NT2/D1 (cell line): Measurements from ENCODE around the gene REM1.
"Not testable (repeated sequence)": the region's sequence is repeated elsewhere in the genome, so short reads cannot be mapped to it uniquely, and the experiment has no call there.

ENCODE experiments used
- DNase-seq: peaks from one replicate; pipeline ENCODE4 v3.0.0-alpha.2; 2011; ENCODE audit warnings: low read depth, low spot score
- H3K27me3 ChIP-seq: 2 replicates; pipeline ENCODE4 v1.6.0; 2011; ENCODE audit warnings: mild to moderate bottlenecking; ENCODE audit not compliant: insufficient read length, insufficient read depth
- H3K36me3 ChIP-seq: 2 replicates; pipeline ENCODE4 v1.6.1; 2011; ENCODE audit warnings: mild to moderate bottlenecking, low read length, mixed read lengths; ENCODE audit not compliant: insufficient read depth, insufficient read length
- H3K4me1 ChIP-seq: 2 replicates; pipeline ENCODE4 v1.5.1; 2011; ENCODE audit not compliant: insufficient read depth, insufficient read length
- H3K4me3 ChIP-seq: 2 replicates; pipeline ENCODE4 v1.5.1; 2011; ENCODE audit warnings: low read depth; ENCODE audit not compliant: insufficient read length
- H3K9ac ChIP-seq: 2 replicates; pipeline ENCODE4 v1.6.0; 2011; ENCODE audit warnings: low read depth; ENCODE audit not compliant: insufficient read length
- H3K9me3 ChIP-seq: 2 replicates; pipeline ENCODE4 v1.5.1; 2011; ENCODE audit warnings: mild to moderate bottlenecking, low read length; ENCODE audit not compliant: insufficient read depth
- SUZ12 ChIP-seq: IDR thresholded peaks from 2 replicates; pipeline ENCODE4 v1.6.1; 2011; ENCODE audit not compliant: insufficient read length, insufficient read depth; ENCODE audit errors: extremely low read depth
- YY1 ChIP-seq: IDR thresholded peaks from 2 replicates; pipeline ENCODE4 v1.6.1; 2011; ENCODE audit not compliant: insufficient read length, insufficient read depth
- ZNF274 ChIP-seq: IDR thresholded peaks from 2 replicates; pipeline ENCODE4 v1.6.1; 2011; ENCODE audit warnings: mild to moderate bottlenecking, low read depth, low read length

Gene REM1

GRCh38 chr20:31449511-31450414, 25.3 kb upstream of the REM1 start:
- Histone ChIP-seq H3K9ac (no peak overlapping the region), H3K4me1 (no peaks in the 10 kb centered on the region), H3K36me3 (no peaks in the 10 kb centered on the region), H3K4me3 (no peak overlapping the region), H3K9me3 (no peaks in the 10 kb centered on the region), H3K27me3 (no peaks in the 10 kb centered on the region)
- TF ChIP-seq SUZ12 (no peak), YY1 (no peak), ZNF274 (no peak)
- DNase-seq: no peak

GRCh38 chr20:31452575-31452974, 22.5 kb upstream of the REM1 start:
- Histone ChIP-seq H3K4me3 (no peak overlapping the region), H3K27me3 (no peaks in the 10 kb centered on the region), H3K36me3 (no peaks in the 10 kb centered on the region), H3K9ac (no peak overlapping the region), H3K4me1 (no peaks in the 10 kb centered on the region), H3K9me3 (no peaks in the 10 kb centered on the region)
- TF ChIP-seq SUZ12 (no peak), ZNF274 (no peak)
- DNase-seq: no peak

DNA sequence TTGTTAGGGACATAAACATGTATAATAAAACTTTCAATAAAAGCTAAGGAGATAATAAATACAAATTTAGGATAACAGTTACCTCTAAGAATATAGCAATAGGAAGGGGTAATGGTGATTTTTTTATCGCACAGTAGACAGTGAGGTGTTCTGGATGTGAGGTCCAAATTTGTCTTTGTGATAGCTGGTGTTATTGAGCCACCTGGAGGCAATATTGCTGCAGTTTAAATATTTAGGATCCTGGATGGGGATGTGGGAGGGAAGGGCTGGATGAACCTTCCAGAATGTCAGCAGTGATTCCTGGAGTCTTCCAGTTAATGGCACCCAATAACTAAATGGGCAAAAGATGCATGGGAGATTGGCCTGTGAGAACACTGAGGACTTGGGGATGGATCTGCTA, 20.7 kb upstream of the REM1 start:
- Histone ChIP-seq H3K4me1 (no peaks in the 10 kb centered on the region), H3K9ac (no peak overlapping the region), H3K9me3 (no peaks in the 10 kb centered on the region), H3K27me3 (no peaks in the 10 kb centered on the region), H3K4me3 (no peak overlapping the region), H3K36me3 (no peaks in the 10 kb centered on the region)
- no peak for TF ChIP-seq SUZ12
- no peak for TF ChIP-seq YY1
- no peak for TF ChIP-seq ZNF274
- DNase-seq: no peak

DNA sequence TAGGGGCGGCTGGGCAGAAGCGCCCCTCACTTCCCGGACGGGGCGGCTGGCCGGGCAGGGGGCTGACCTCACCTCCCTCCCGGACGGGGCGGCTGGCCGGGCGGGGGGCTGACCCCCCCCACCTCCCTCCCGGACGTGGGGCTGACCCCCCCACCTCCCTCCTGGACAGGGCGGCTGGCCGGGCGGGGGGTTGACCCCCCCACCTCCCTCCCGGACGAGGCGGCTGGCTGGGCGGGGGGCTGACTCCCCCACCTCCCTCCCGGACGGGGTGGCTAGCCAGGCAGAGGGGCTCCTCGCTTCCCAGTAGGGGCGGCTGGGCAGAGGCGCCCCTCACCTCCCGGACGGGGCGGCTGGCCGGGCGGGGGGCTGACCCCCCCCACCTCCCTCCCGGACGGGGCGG, 4.1 kb upstream of the REM1 start:
- peaks cover 25% of the 10 kb centered on the region for H3K27me3 ChIP-seq
- not testable (repeated sequence) for H3K4me1 ChIP-seq, H3K36me3 ChIP-seq, DNase-seq, H3K9me3 ChIP-seq, H3K4me3 ChIP-seq, H3K9ac ChIP-seq

GRCh38 chr20:31472395-31473330, 2.4 kb upstream of the REM1 start:
- Histone ChIP-seq H3K36me3 (no peaks in the 10 kb centered on the region), H3K9me3 (peaks cover 6% of the 10 kb centered on the region; the same call in 1 of the 2 replicates), H3K4me3 (no peak overlapping the region), H3K27me3 (peaks cover 42% of the 10 kb centered on the region), H3K4me1 (peaks cover 3% of the 10 kb centered on the region), H3K9ac (no peak overlapping the region)
- TF ChIP-seq SUZ12: no peak
- TF ChIP-seq ZNF274: no peak
- no peak for TF ChIP-seq YY1
- DNase-seq: no peak

DNA sequence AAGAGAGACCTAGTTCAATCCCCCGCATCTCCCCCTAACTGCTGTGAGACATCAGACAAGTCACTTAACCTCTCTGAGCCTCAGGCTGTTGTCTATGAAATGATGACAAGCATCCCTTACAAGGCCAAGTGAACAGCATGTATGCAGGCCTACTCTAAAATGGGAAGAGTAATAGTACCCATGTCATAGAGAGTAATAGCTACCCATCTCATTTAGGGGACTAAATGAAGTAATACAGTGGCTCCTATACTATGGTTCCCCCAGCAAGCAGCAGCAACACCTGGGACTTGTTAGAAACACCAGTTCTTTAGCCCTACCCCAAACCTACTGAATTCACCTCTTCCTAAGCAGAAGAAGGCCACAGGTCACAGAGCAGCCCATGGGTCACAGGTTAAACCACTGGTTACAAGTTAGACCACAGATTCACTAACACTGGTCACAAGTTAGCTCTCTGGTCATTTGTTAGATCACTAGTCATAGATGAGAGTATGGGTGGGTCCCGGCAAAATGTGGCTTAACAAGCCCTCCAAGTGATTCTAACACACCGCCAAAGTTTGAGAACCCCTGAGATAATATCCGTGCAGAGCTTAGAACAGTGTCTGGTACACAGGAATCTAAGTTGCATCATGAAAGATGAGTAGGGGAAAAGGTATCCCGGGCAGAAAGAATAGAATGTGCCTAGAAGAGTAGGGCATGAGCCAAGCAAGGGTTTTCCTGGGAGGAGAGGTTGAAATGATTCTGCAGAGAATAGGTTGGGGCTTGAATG, 1.6 kb upstream of the REM1 start:
- TF ChIP-seq ZNF274 (no peak), SUZ12 (no peak), YY1 (no peak)
- DNase-seq: no peak
- no peak overlapping the region for H3K4me3 ChIP-seq
- peaks cover 3% of the 10 kb centered on the region for H3K4me1 ChIP-seq
- no peaks in the 10 kb centered on the region for H3K36me3 ChIP-seq
- H3K9me3 ChIP-seq: peaks cover 6% of the 10 kb centered on the region; the same call in 1 of the 2 replicates
- H3K27me3 ChIP-seq: peaks cover 44% of the 10 kb centered on the region
- no peak overlapping the region for H3K9ac ChIP-seq

GRCh38 chr20:31474097-31474436, 1.0 kb upstream of the REM1 start:
- peaks cover 3% of the 10 kb centered on the region for H3K4me1 ChIP-seq
- DNase-seq: no peak
- no peak overlapping the region for H3K9ac ChIP-seq
- no peak overlapping the region for H3K4me3 ChIP-seq
- no peaks in the 10 kb centered on the region for H3K36me3 ChIP-seq
- H3K27me3 ChIP-seq: peaks cover 44% of the 10 kb centered on the region
- TF ChIP-seq YY1 (no peak), ZNF274 (no peak), SUZ12 (no peak)
- H3K9me3 ChIP-seq: peaks cover 6% of the 10 kb centered on the region; the same call in 1 of the 2 replicates
